Islet precursor cell (in vitro differentiated cells): Measurements from ENCODE around the gene YTHDC1.

Source experiments
- DNase-seq: peaks from one replicate; pipeline ENCODE4 v3.0.0-alpha.2; 2018

The YTHDC1 gene

GRCh38 chr4:68358988-68359387, 9.1 kb upstream of the YTHDC1 start:
- no peak for DNase-seq

- no peak for DNase-seq
Observed at GRCh38 chr4:68352791-68353190, 2.9 kb upstream of the YTHDC1 start.

GRCh38 chr4:68349279-68349648, 626 bp downstream of the YTHDC1 start:
- DNase-seq, result peak; percentile 65

- DNase-seq, result no peak
Observed at GRCh38 chr4:68348577-68348976, 1.3 kb downstream of the YTHDC1 start.

- DNase-seq, result no peak
Observed at GRCh38 chr4:68347845-68348244, 2.0 kb downstream of the YTHDC1 start.

- DNase-seq, result no peak
Observed at GRCh38 chr4:68346461-68346860, 3.4 kb downstream of the YTHDC1 start.

- no peak for DNase-seq
Observed at GRCh38 chr4:68344785-68345184, 5.1 kb downstream of the YTHDC1 start.

- no peak for DNase-seq
Observed at GRCh38 chr4:68344049-68344448, 5.8 kb downstream of the YTHDC1 start.

GRCh38 chr4:68342134-68342533, 7.8 kb downstream of the YTHDC1 start:
- no peak for DNase-seq

- no peak for DNase-seq
Observed at GRCh38 chr4:68338625-68339024, 11.3 kb downstream of the YTHDC1 start.

- no peak for DNase-seq
Observed at GRCh38 chr4:68337522-68337921, 12.4 kb downstream of the YTHDC1 start.

GRCh38 chr4:68337004-68337403, 12.9 kb downstream of the YTHDC1 start:
- DNase-seq, result no peak

- no peak for DNase-seq
Observed at GRCh38 chr4:68336530-68336929, 13.4 kb downstream of the YTHDC1 start.

GRCh38 chr4:68326141-68326540, 23.7 kb downstream of the YTHDC1 start:
- no peak for DNase-seq

GRCh38 chr4:68324519-68325262, 25.2 kb downstream of the YTHDC1 start:
- DNase-seq, result no peak

GRCh38 chr4:68319040-68319439, 30.9 kb downstream of the YTHDC1 start:
- no peak for DNase-seq

GRCh38 chr4:68316193-68316969, 33.5 kb downstream of the YTHDC1 start:
- no peak for DNase-seq

- no peak for DNase-seq
Observed at GRCh38 chr4:68310651-68311247, 39.1 kb downstream of the YTHDC1 start.

- DNase-seq, result no peak
Observed at GRCh38 chr4:68304731-68305130, 45.2 kb downstream of the YTHDC1 start.

- DNase-seq, result no peak
Observed at GRCh38 chr4:68299492-68300457, 50.1 kb downstream of the YTHDC1 start.

GRCh38 chr4:68297137-68297536, 52.8 kb downstream of the YTHDC1 start:
- DNase-seq, result no peak

GRCh38 chr4:68291256-68291655, 58.6 kb downstream of the YTHDC1 start:
- DNase-seq, result no peak

GRCh38 chr4:68288393-68288740, 61.5 kb downstream of the YTHDC1 start:
- DNase-seq, result no peak
